NCI-H146 (cell line): Measurements from ENCODE around the gene PRUNE2.
A peak's percentile ranks its signal among the peaks of the same experiment; 100 is the strongest.

ENCODE experiments used
- DNase-seq: peaks from one replicate; lab custom pipeline; 2025; lab: John Stamatoyannopoulos, UW

Gene PRUNE2

DNA sequence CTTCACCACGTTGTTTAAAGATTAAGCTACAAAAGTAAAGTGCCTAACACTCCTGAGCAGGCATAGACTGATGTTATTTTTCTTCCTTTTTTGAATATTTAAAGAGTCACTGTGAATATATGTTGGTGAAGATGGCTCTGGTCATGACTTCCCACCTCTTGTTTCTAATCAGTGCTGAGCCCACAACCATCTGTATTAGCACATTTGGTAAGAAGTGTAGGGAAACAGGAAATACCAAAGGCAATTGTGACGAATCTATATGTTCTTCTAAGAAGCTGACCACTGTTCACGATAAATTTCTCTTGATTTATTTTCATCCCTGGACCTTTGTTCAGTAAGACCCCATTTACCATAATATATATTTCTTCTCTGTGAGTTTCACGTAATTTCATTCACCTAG is 249.9 kb downstream of the PRUNE2 start:
- no peak for DNase-seq

GRCh38 chr9:76655121-76655541 is 250.8 kb downstream of the PRUNE2 start:
- DNase-seq = no peak

GRCh38 chr9:76654575-76654974 is 251.3 kb downstream of the PRUNE2 start:
- no peak for DNase-seq

- DNase-seq = no peak
Measured at GRCh38 chr9:76654051-76654461, 251.9 kb downstream of the PRUNE2 start.

- no peak for DNase-seq
Measured at GRCh38 chr9:76652894-76653293, 253.0 kb downstream of the PRUNE2 start.

GRCh38 chr9:76651119-76651705 is 254.7 kb downstream of the PRUNE2 start:
- DNase-seq = no peak

DNA sequence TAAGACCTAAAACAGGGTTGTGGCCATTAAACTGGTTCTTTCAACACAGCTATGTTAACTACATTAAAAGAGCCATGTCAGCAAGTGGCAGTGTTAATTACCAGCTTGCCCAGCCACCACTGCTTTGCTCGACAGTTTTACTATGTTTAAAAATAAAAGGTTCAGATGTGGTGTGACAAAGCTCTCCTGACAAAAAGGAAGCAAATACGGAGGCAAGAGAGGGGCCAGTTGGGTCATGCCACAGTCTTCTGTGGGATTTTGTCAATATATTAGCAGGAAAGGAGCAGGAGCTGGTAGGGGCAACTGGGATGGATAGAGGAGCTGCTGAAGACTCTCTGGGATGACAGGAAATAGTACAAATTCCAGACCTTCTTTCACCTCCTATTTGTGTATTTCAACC is 255.2 kb downstream of the PRUNE2 start:
- no peak for DNase-seq

DNA sequence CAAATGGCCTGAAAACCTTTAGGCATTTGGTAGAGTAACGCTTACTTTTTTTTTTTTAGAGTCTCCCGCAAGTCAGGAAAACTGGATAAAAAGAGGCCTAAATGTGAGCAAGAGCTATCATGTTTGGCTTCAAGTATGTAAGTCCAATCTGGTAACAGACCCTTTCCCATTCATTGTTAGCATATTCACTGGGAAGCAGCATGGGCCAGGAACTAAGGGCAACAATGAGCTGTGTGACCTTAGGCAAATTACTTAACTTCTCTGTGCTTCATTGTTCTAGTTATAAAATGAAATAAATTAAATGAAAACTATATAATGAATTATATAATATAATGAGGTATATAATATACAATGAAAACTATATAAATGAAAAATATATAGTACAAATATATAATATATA is 256.0 kb downstream of the PRUNE2 start:
- DNase-seq = no peak

GRCh38 chr9:76646249-76646648 is 259.7 kb downstream of the PRUNE2 start:
- DNase-seq = peak; percentile 61

DNA sequence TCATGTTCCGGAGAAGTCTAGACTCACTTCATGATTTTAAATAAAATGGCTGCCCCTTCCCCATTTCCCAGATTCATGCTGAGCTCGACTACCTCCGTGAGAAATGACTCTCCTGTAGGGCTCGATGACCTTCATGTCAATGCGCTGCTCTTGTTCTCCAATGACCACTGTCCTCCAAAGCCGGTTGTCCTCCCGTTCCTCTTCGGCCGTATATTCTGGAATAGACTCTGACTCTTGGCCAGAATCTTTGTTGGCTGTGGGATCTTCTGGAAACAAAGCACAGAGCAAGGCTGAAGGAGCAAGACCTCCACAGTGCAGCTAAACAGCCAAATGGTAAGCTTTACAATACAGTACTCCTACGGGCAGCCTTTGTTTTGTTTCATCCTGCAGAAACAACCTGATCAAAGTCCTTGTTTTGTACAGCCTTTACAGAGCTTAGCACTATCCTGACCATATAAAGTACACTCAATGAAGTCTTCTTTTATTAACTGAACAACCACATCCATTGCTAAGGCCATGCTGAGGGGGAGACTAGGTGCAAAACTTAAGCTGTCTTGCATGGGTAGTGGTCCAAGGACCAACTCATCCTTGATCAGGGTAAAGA is 261.2 kb downstream of the PRUNE2 start:
- DNase-seq = no peak

- DNase-seq = no peak
Measured at GRCh38 chr9:76644171-76644570, 261.7 kb downstream of the PRUNE2 start.

- DNase-seq = no peak
Measured at GRCh38 chr9:76643399-76644117, 262.4 kb downstream of the PRUNE2 start.

DNA sequence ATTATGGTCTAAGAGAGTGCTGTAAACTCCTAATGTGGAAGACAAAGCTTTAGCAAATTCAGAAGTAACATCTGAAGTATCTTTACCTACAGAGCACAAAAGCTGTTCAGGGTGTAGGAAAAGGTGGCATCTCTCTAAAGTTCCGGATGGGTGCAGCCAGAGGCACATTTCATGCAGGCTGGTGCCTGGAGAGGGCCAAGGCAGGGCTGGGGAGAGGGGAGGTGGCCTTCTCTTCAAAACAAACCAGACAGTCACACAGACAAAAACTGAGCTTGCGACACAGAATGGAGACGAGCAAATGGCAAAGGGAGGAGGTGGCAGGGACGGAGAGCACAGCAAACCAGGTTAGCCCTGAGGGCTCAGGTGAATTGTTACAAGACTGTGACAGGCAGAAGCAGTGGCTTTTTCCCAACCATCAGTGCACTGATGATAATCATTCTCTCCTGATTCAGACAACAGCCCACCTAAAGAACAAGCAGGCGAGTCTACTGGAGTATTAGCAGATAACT is 263.2 kb downstream of the PRUNE2 start:
- DNase-seq = no peak

DNA sequence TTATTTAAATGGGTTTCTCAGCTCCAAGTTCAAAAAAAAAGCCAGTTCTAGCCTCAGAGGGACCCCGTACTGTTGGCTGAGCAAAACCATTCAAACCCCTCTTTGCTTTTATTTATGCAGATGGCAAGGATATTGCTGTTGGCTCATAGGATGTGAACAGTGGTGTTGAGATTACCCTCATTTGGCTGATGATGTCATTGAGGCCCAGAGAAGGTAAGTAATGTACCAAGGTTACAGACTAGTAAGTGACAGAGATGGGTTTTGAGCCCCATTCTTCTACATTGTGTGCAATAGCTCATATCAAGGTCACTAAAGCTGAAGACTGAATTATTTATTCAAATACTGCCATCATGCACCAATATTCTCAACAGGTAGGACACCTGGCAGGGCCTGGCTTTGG is 263.8 kb downstream of the PRUNE2 start:
- DNase-seq = no peak

GRCh38 chr9:76638001-76638400 is 267.9 kb downstream of the PRUNE2 start:
- no peak for DNase-seq

- no peak for DNase-seq
Measured at GRCh38 chr9:76637416-76637815, 268.5 kb downstream of the PRUNE2 start.

DNA sequence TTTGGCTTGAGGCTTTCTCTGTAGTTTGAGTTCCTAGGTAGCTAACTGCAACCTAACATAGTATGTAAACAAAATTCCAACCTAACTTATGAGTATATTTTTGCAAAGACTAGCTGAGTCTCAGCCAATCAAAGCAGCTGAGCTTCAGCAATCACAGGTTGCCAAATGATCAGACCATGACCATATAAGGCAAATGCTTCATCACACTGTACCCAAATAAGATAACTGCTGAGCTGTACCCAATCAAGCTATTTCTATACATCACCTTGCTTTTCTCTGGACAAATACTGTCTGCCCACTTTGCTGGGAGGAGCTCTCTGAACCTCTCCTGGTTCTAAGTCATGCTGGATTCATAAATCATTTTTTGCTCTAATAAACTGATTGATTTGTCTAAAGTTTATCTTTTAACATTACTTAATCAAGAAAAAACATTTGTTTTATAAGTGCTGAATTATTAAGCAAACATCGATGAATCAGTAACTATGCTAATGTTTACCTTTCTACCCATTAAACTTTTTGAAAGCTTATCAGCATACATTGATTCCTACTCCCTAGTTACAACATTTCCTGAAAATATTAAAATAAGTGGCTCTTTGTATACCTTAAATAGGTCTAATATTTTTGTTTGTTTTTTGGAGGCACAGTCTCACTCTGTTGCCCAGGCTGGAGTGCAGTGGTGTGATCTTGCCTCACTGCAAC is 271.4 kb downstream of the PRUNE2 start:
- peak; percentile 44 for DNase-seq

DNA sequence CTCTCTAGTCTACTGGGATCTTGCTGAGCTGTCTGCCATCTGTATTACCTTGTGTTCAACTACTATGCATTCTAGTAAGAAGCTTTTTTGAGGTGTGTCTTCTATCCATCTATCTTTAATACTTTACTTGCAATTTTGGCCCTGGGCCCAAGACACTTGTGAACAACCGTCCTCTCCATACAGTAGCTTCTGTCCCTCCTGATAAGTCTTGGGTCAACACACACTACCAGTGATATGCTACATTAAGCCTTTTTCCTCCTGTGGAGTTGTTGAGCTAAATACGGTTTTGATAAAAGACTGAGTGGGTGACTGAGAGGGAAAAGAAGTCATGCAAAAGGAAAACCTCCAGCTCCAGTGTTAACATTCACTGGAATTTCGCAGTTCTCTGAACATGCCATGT is 275.0 kb downstream of the PRUNE2 start:
- no peak for DNase-seq

DNA sequence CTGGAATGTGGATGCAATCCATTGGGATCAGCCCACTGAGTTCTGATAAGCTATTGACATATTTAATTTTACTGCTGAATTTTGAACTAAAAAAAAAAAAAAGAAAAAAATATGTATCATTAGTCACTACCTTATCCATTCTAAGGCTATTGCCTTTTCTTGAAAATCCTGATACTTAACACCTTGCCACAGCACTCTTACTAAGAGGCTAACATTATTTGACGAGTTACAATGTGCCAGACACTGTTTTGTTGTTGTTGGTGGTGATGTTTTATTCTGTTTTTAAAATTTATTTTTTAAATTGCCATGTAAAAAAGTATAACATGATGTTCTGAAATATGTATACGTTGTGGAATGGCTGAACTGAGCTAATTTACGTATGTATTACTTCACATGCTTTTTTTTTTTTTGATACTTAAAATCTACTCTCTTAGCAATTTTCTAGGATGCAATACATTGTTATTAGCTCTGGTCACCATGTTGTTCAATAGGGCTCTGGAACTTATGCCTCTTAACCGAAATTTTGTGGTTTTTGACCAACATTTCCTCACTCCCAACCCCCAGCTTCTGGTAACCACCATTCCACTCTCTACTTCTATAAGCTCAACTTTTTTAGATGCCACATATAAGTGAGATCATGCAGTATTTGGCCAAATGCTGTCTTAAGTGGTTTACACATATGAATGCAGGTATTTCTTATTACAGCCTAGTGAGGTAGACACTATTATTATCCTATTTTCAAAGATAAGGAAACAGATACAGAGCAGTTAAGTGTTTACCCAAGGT is 276.5 kb downstream of the PRUNE2 start:
- no peak for DNase-seq

- no peak for DNase-seq
Measured at GRCh38 chr9:76628155-76628554, 277.8 kb downstream of the PRUNE2 start.

GRCh38 chr9:76626980-76627379 is 278.9 kb downstream of the PRUNE2 start:
- no peak for DNase-seq

DNA sequence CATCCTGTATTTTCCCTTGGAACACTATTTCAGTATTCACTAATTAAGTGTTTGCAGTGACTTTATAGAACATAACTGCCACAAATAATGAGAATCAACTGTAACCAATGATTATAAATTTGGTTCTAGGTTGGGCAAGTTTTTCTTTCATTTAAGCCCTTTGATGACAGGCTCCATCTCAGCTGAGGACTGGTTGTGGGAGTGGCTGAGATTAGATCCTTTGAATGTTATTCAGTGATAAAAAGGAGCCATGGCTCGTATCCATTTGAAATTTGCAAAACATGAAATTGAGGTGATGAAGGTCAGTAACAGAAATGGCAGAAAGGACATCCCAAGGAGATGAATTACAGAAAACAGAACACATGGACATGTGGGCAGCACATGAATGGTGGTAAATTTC is 279.8 kb downstream of the PRUNE2 start:
- no peak for DNase-seq
